Hematopoietic multipotent progenitor cell treated with erythropoietin and hydrocortisone succinate and interleukin-3 and kit ligand, for 4 days (in vitro differentiated cells): ENCODE results near the gene IDH3B.
"Not testable (repeated sequence)": the region's sequence is repeated elsewhere in the genome, so short reads cannot be mapped to it uniquely, and the experiment has no call there.

Source experiments
- DNase-seq: peaks from one replicate; pipeline ENCODE4 v3.0.0-alpha.2; 2015

Gene IDH3B

DNA sequence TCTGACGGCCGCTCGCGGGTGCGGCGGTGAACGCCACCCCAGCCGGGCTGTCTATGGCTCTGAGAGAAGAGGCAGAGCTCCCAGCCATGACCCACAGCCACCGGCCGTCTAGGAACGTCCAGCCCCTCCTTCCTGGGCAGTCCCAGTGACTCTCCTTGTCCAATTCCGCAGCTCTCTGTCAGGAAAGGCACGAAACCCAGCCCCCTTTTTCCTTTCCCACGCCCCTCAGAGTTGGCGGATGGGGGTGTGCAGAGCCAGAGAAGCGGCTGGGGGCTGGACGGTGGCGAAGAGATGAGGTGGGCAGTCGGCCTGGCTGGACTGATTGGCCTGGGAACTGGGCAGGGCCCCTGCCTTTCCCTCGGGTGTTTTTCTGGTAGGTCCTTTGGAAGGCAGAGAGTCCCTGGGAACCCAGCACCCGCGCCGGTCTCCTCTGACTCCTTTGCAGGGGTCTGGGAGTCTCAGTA lies 30.0 kb upstream of the IDH3B start:
- no peak for DNase-seq

DNA sequence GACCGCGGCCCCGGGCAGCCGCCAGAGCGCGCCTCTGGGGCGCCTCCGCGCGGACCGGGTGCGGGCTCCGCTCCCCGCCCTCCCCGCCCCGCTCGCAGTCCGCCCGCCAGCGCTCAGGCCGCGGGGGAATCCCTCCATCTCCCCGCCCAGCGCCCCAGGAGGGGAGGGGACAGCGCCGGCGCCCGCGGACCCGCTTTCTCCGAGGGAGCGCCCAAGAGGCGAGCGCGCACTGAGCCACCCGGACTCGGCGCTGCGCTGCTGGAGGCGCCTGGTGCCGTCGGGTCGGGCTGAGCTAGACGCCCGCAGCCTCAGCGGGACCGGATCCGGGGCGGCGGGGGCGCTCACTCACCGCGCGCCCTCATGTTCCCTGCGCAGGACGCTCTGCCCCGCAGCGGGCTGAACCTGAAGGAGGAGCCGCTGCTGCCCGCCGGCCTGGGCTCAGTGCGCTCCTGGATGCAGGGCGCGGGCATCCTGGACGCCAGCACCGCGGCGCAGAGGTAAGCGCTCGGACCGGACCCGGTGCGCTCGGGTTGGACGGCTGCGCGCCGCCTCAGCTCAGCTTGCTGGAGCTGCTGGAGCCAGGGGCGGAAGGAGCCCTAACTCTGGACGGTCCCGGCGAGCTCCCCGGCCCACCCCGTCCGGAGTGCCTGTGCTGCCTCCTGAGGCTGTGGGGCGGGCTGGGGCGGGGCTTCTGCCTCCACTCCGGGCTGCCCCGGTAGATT lies 29.4 kb upstream of the IDH3B start:
- peak; percentile 21 for DNase-seq

DNA sequence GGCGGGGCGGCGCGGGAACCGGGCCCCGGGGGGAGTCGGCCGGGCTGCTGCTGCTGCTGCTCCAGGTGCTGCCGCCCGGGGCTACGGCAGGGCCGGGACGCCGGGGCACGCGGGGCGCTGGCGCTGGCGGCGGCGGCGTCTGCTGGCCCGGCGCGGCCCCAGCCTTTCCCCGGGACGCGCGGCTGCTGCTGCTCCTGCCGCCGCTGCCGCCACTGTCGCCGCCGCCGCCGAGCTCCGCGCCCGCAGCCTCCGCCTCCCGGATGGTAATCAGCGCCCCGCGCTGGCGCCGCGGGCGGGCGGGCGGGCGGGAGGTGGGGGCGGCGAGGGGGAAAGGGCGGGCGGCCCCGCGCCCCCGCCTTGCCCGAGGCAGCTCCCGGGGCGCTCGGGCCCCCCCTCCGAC lies 28.9 kb upstream of the IDH3B start:
- peak; percentile 24 for DNase-seq

DNA sequence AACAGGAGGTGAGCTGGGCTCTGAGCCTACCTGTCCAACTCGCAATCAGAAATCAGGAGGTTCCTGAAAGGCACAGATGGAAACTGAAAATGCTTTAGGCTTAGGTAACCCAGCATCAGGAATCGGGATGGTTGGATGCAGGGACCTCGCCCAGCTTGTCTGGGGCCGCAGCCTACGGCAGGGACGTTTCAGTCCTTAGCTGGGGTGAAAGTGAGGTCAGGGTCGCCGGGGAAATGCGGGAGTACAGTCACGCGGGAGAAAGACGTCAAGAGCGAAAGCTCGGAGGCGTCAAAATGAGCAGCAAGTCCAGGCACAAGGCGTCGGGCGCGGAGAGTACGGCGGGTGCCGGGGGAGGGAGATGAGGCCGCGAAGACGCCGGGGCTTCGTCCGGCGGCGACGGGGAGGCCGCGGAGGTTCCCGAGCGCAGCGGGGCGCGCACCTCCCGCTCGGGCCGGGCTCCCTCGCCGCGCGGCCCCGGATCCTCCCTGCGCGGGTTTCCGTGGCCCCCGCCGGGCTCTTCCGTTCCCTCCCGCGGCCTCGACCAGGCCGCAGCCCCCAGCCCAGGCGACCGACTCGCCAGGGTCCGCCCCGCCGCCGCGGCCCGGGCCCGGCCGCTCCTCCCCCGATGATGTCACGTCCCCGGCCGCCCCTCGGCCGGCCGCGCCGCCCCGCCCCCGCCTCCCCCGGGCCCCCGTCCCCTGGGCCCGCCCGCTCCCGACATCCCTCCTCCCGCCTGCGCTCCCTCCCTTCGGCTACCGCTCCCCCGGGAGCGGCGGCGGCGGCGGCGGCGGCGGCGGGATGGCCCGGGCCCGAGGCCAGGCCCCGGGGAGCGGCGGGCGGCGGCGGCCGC lies 28.2 kb upstream of the IDH3B start, which contains the start of gene EBF4:
TSS of gene EBF4 (plus strand) at position 745 of the 850 bp plus-strand sequence. CDS start 866 bp downstream, outside the sequence.
- peak; percentile 33 for DNase-seq

DNA sequence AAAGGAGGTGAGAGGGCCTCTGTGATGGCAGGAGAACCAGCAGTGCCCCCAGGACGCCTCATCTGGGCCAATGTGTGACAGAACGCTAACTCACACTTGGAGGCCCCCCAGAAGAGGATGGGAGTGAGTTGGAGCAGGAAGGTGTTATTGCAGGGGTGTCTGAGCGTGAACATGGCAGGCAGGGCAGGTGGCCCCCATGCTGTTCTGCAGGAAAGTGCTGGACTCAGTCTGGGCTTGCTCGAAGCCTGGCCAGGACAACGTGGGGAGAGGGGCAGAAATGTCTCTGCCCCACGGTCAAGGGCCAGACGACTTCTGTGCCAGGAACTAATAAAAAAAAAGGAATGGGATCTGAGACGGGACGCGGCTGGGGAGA lies 27.6 kb upstream of the IDH3B start:
- DNase-seq, result no peak

DNA sequence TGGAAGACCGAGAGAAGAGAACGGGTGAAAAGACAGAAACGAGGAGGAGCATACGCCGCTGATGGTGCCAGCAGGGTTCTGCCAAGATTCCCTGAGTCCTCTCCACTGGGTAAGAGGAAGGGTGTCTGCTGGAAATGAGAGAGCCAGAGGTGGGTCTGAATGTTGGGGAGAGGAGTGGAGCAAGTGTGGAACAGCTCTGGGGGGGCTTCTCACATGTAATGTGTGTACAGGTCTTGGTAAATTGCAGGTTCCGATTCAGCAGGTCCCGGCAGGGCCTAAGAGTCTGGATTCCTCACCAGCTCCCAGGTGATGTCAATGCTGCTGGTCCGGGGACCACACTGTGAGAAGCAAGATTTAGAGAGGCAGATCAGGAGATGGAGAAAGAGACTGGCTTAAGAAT lies 27.1 kb upstream of the IDH3B start:
- DNase-seq, result no peak

DNA sequence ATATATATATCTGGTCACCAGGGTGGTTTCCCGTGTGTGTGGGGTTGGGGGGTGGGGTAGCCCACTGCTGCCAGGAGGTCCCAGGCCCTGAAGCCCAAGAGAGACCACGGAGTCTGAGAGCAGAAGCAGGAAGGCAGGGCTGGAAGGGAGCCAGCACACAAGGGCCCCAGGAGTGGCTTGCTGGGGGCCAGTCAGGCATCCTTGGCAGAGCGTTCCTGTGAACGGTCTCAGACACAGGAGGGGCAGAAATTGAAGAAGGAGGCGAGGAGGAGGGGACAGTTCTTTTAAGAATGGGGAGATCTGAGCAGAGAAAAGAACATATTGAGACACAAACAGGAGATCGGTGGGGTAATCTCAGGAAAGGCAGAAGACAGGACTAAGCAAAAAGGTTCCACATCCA lies 26.7 kb upstream of the IDH3B start:
- DNase-seq, result peak; percentile 21

DNA sequence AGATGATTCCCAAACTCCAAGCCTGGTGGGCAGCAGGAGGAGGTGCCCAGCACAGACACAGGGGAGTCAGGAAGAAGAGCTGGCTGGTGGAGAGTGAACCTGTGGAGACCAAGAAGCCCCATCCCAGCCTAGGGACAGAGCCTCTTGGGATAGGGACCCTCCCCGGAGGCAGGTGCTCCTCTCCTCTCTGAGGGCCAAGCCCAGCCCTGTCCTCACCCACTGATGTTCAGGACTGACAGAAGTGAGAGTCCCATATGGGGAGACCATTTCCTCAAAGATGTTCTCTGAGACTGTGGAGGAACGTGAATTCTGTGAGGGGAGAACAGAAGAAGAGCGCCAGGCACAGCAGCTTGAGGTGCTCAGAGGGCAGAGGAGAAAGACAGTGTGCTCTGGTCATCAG lies 26.2 kb upstream of the IDH3B start:
- no peak for DNase-seq

DNA sequence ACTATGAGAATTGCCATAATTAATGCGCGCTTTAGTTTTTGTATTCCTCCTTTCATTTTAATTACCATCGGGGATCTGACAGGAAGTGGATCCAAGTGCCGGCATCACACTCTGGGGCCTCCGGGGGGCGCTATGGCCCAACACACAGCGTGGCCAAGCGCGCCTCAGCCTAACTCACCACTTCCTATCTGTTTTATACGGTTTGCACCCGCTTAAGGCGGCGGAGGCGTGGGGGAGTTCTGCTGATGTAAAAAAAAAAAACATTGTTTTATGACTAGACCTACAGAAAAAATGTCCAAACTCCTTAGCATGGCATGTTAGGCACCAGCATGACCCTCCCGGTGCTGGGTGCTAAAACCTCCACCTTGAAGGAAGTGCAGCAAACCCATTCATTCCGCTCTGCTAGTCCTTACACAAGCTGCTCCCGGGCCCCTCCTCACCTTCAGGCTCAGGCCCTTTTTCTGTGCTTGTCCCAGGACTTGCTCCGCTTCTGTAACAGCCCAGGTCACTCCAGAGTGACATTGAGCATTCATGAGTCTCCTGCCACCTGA lies 24.1 kb upstream of the IDH3B start:
- DNase-seq, result peak; percentile 93

DNA sequence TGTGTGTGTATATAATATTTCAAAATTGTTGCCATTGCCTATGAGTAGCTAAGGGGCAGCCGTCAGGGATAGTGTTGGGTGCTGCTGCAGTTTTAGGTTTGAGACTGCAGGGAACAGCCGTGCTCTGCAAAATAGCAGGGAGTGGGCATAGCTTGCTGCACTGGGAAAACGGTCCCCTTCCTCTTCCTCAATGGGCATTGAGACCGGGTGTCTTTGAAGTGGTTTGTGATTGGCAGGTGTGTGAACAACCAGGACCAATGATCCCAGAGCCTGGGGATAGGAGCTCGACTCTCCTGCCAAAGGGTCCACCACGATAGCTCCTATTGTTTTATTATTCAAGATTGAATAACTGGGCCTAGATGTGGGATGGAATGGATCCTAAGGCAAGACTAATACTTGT lies 23.5 kb upstream of the IDH3B start:
- no peak for DNase-seq

DNA sequence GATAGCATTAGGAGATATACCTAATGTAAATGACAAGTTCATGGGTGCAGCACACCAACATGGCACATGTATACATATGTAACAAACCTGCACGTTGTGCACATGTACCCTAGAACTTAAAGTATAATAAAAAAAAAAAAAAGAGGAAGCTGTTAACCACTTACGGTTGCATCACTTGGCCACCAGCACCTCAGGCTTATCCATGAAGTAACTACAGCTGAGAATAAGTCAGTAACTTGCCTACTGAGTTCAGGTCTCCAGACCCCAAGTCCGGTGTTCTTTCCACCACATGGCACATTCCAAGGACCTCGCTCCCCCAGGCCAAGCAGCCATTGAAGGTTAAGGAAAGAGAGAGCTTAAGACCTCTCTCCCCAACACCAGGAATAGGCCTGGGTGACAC lies 20.8 kb upstream of the IDH3B start:
- DNase-seq, result peak; percentile 87

DNA sequence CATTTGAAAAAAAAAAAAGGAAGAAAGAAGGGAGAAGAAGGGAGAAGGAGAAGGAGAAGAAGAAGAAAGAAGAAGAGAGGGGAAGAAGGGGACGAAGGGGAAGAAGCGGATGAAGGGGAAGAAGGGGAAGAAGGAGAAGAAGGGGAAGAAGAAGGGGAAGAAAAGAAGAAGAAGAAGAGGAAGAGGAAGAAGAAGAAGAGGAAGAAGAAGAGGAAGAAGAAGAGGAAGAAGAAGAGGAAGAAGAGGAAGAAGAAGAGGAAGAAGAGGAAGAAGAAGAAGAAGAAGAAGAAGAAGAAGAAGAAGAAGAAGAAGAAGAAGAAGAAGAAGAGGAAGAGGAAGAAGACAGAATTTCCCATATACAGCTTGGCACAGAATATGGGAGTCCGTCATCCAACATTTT lies 18.0 kb upstream of the IDH3B start:
- not testable (repeated sequence) for DNase-seq

DNA sequence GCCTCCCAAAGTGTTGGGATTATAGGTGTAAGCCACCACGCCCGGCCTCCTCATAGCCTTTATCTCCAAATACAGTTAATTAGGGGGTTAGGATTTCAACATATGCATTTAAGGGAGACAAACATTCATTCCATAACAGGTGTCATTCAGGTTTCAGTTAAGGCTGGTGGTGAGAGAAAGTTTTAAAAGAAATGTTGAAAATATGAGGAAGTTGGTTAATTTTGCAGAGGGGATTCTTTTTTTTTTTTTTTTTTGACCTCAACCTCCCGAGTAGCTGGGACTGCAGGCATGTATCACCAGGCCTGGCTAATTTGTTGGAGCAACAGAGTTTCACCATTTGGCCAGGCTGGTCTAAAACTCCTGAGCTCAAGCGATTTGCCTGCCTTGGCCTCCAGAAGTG lies 16.0 kb upstream of the IDH3B start:
- DNase-seq, result no peak

DNA sequence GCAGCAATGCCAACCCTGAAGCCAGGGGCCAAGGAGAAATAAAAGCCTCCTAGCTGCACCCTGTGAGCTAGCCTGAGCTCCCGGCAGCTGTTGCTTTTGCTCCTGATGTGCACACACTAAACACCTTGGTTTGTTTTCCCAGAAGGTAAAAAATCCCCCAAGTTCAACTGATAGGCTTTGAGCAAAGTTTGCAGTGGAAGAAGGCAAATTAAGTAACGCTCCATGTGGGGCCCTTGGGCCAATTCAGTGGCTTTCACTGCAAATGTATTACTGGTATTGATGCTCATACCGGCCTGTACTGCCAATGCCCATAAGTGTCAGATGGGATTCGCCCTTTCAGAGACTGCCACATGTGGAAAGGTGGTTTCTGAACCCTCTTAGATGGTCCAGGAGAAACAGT lies 9.4 kb upstream of the IDH3B start:
- no peak for DNase-seq

DNA sequence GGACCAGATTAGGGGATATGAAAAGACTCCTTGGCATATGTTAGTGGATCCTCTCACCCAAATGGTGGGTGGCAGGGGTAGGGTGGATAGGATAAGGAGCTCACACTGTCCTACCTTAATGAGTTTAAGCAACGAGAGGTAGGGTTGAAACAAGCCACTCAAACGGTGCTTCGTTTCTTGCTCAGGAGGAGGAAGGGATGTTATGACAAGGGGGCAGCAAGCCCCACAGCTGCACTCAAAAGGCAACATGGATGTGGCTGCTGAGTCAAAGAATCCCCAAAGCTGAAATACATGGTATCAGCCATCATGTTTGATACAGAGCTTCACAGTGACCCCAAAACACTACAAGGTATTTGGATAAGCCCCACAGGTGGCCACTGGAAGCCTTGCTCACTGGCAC lies 8.4 kb upstream of the IDH3B start:
- DNase-seq, result no peak

DNA sequence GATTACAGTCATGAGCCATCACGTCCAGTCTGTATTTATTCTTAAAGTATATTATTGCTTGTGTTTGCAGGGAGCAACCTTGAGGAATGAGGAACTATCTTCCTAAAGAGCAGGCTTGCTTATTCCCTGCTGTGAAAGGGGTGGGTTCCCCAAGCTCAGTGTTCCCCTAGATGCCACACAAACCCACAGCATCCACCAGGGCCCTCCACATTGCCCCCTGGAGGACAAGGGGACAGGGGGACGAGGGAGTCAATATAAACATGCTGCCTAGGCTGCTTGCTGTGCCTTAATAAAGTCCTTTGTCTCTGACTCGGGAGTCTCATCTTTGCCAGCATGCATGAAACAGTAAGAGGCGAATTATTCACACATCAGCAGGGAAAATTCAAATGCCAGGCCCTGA lies 8.0 kb upstream of the IDH3B start:
- peak; percentile 65 for DNase-seq

DNA sequence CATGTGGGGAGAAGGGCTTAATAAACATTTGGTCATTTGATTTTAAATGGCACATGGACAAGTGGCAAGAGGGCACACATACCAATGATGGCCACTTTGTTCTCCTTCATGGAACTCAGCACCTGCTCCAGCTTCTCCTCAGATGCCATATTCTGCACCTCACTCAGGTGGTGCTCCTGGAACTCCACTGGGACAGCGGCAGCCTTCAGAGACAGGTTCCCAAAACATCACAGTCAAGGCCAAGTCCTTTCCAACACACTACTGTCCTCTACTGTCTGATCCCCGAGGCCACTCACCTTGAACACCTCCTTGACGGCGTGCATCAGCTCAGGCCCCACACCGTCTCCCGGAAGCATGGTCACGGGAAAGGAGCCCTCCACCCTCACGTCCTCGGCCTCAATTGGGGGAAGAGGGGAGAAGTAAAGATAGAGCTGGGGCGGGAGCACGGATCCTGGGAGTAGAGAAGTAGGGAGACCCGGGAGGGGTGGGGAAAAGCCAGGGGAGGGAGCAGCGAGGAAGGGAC lies 591 bp downstream of the IDH3B start:
- no peak for DNase-seq

DNA sequence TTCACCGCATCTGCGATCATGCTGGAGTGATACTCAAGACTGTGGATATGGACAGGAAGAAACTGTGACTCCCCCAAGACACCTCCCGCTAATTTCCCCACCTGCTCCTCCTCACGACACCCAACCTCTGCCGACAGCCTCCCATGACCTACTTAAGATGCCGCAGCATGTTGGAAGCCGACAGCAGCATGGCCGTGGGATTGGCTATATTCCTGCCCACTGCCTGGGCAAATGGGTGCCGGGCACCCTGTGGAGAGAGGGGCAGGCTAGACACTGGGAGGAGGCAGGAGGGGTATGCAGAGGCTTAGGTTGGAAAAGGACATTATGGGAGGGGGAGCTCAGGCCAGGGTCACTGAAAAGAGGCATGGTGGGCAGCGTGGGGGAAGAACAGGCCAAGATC lies 4.5 kb downstream of the IDH3B start:
- no peak for DNase-seq

DNA sequence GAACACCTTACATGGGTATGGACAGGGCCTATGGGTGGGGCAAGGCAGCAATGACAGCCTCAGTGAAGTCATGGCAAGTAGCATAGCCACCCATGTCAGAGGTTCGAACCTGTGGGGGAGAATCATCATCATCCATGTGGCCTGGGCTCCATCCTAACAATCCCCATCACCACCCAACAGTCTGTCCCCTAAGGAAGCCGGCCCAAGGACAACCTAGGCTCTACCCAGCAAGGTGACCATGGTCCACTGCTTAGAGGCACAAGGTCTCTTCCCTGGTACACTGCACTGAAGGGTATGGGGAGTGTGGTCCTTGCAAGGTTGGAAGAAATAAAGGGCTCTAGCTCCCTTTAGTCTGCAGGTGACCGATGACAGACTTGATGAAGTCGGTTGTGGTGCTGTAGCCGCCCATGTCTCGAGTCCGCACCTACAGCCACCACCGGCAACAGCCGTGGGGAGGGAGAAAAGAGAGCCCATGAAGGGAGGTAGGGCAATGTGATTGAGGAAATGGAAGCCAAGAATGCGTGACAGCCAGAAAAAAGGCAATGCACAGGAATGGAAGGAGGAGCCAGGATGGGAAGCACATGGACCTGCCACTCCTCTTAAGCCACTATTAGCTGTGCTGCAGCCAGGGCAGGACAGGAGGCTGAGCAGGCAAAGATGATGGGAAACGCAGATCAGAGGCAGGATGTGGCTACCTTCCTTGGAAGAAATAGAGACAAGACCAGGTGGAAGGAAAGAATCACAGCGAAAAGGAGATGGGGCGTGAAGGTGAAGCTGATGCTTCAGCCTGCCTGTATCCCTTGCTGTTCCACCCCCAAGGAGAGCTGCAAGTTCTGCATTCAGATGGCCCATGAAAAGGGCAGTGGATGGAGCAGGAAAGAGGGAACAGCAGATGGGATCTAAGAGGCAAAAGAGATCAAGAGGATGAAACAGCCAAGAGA lies 5.3 kb downstream of the IDH3B start:
- peak; percentile 44 for DNase-seq

DNA sequence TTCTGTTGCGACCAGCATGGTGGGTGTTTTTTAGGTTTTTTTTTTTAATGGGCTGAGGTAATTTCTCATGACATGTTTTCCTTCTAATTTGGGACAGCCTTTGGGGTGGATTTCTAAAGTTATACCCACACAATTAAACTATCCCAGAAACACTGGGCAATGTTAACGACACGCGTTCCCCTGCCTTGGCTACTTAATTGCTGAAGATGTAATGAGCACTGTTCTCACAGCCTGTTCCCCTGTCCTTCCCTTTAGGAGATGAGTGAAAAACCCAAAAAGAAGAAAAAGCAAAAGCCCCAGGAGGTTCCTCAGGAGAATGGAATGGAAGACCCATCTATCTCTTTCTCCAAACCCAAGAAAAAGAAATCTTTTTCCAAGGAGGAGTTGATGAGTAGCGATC lies 6.3 kb downstream of the IDH3B start:
- DNase-seq, result no peak

DNA sequence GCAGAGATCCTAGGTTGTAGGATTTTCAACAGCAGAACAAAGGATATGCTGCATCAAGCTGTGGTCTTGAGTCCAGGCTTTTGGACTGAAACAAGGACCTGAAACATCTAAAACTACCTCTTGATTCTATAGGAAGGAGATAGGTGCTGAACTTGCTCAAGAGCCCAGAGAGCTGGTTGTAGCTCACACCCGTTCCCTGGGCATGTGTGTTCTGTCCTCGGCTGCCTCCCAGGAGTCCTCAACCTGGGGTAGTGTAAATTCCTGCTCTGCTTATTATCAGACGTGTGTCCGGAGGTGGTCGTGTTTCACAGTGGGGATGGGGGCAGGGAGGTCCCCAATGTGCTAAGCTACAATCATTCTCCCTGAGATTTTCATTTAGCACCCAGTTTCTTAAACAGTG lies 6.8 kb downstream of the IDH3B start:
- no peak for DNase-seq

DNA sequence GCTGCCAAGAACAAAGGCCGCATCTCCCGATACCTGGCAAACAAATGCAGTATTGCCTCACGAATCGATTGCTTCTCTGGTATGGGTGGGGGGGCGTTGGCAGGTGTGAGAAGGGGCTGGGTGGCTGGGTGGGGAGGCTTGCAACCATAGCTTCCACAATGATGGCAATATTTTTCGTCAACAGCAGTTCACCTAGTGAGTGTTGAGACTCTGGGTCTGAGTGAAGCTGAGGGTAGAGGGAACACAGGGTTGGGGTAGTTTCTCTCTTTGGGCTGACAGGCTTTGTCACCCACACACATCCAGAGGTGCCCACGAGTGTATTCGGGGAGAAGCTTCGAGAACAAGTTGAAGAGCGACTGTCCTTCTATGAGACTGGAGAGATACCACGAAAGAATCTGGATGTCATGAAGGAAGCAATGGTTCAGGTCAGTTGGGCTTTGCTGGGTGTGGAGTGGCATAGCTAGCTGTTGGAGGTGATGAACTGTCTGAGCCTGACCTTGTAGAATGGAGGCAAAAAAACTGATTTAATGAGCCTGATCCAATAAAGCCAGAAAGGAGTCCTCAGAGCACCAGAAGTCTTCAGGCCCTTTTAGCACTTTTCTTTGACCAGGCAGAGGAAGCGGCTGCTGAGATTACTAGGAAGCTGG lies 7.4 kb downstream of the IDH3B start:
- DNase-seq, result no peak
